Measurements from ENCODE around the gene IGFBP2. TPM values are rescaled to one million over a fixed set of nuclear protein-coding genes. Genes with fewer than 3 reads are reported as not detected.

IGFBP2 gene
- total and polyA plus RNA-seq, 9 of the 15 experiments (the other 6 are each of a cell fraction or from before 2014, with no cell fraction given), result 0.93 TPM; not detected in 8

DNA sequence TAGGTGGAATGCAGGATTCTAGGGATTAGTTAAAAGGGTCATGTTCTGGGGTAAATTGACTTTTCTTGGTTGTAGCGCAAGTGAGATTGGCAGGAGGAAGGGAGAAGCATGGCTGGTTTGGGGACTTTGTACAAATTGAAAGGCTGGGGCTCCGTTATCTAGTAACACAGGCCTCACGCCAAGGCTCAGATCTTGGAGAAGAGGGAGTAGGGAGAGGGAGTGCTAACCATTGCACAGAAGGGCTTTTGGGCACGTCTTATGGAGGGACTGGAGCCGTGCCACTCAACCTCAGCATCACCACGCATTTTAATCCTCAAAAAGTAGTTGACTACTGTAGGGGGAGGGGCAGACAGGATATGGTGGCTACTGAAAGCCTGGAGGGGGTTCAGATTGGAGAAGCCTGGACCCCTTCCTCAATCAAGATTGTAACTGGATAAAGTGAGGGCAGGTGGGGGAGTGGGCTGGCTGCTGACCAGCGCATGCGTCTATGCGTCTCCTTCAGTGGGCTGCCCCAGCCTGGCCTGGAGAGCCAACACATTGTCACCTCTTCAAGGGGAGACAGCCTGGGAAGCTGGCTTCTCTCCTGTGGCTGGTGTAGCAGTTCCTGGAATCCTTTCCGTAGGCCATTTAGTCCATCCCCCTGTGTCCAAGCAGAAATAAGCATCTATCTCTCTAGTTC, 47.9 kb downstream of the IGFBP2 start:
- no peaks in the 10 kb centered on the region for H4K20me1 ChIP-seq (replicated peaks; ENCODE audit: control insufficient read depth, insufficient read depth, low read length)
- H3K27me3 ChIP-seq (ENCODE audit: control insufficient read depth in 2 of 2, insufficient read depth in 2 of 2, low read length in 2 of 2), result peaks cover 0 to 2% of the 10 kb centered on the region in 2 experiments; a peak in 1 of 5 replicates
- H3K79me2 ChIP-seq (ENCODE audit: control insufficient read depth, insufficient read depth, low read length), result no peaks in the 10 kb centered on the region
- no peak for FAIRE-seq
- H3K4me3 ChIP-seq, result no peak overlapping the region
- no peaks in the 10 kb centered on the region for H3K9me3 ChIP-seq (replicated peaks; ENCODE audit: control insufficient read depth, insufficient read depth, low read depth, low read length)
- no peak overlapping the region for H3K9ac ChIP-seq (ENCODE audit: insufficient read depth in 1 of 2, low read depth in 2 of 2, low read length in 2 of 2)
- no peak overlapping the region for H3K27ac ChIP-seq (ENCODE audit: extremely low read depth, low read depth, low read length)
- no peaks in the 10 kb centered on the region for H3K9me1 ChIP-seq (ENCODE audit: control insufficient read depth, insufficient read depth, low read length)
- intact Hi-C loops (cut with micrococcal nuclease), result loop anchor here (5.0 kb wide), 3 partner anchors 486 to 1031 kb away; no protein-coding TSS in a partner anchor
- H3K4me2 ChIP-seq (ENCODE audit: insufficient read depth, low read length), result no peak overlapping the region
- DNase-seq (ENCODE audit: extremely low read depth in 1 of 4, low spot score in 3 of 4), result no peak
- ChIA-PET CTCF (ENCODE audit: low intra/inter-chr PET ratio) (interaction anchor here (0.6 to 1.0 kb wide), 2 partner anchors 14 to 830 kb away, joined by 3 to 4 read pairs; no protein-coding TSS in a partner anchor), POLR2A (interaction anchor here (0.6 kb wide), 1 partner anchor 357 kb away, joined by 3 read pairs; no protein-coding TSS in a partner anchor)
- BruUV-seq (replicated peaks), result no TSS peak
- in situ Hi-C loops (cut with MboI), result loop anchor here (5.0 to 25.0 kb wide), 3 partner anchors 486 to 1031 kb away; no protein-coding TSS in a partner anchor
- peaks cover 17% of the 10 kb centered on the region in 2 experiments for H3K4me1 ChIP-seq (replicated peaks in 1 of 2; ENCODE audit: control insufficient read depth in 2 of 2, insufficient read depth in 2 of 2, low read length in 2 of 2)
- no peak for ATAC-seq
- 45% methylated on average over 10 of the region's 10 CpGs for WGBS (ENCODE audit: insufficient coverage, low coverage, missing lambda C conversion rate)
- H3K36me3 ChIP-seq (ENCODE audit: control insufficient read depth, insufficient read depth, low read length), result no peaks in the 10 kb centered on the region
- H2AFZ ChIP-seq (ENCODE audit: low read depth, low read length), result peak overlapping the region; percentile 55; the same call in 1 of the 2 replicates
- TF ChIP-seq EP400 (IDR thresholded peaks at IDR 0.05), result no peak
- TF ChIP-seq TCF3 (CRISPR knock-in tag; IDR thresholded peaks at IDR 0.05), result 0 out of 2 replicates have a peak, but pooled peaks have one; percentile 42
- TF ChIP-seq RBM39 (optimal IDR thresholded peaks at IDR 0.05; ENCODE audit: low read depth, low read length), result no peak
- TF ChIP-seq FOXA3 (CRISPR knock-in tag; conservative IDR thresholded peaks at IDR 0.05 in 1 of 2, IDR thresholded peaks at IDR 0.05 in 1 of 2), result no peak
- TF ChIP-seq PHTF2 (CRISPR knock-in tag; IDR thresholded peaks at IDR 0.05), result no peak
- peak; percentile 11; the same call in 1 of the 2 replicates for TF ChIP-seq ZNF589 (CRISPR knock-in tag; IDR thresholded peaks at IDR 0.05; ENCODE audit: low read depth)
- no peak for TF ChIP-seq KLF13 (tag; IDR thresholded peaks at IDR 0.05; ENCODE audit: borderline replicate concordance, low read depth)
- no peak for TF ChIP-seq KDM5B (IDR thresholded peaks at IDR 0.05; ENCODE audit: insufficient replicate concordance, low read depth, low read length)
- no peak for TF ChIP-seq HDAC6 (IDR thresholded peaks at IDR 0.05; ENCODE audit: low read depth, low read length)
- no peak for TF ChIP-seq JUND (IDR thresholded peaks at IDR 0.05; ENCODE audit: borderline replicate concordance, low read depth, low read length)
- TF ChIP-seq JUND (tag; IDR thresholded peaks at IDR 0.05; ENCODE audit: borderline replicate concordance, low read depth, low read length), result no peak
- TF ChIP-seq ZNF41 (CRISPR knock-in tag; conservative IDR thresholded peaks at IDR 0.05), result no peak
- TF ChIP-seq ZSCAN32 (CRISPR knock-in tag; IDR thresholded peaks at IDR 0.05), result no peak
- TF ChIP-seq NELFE (IDR thresholded peaks at IDR 0.05; ENCODE audit: insufficient read depth, insufficient read length), result no peak
- no peak for TF ChIP-seq ZKSCAN8 (CRISPR knock-in tag; IDR thresholded peaks at IDR 0.05)
- TF ChIP-seq ZNF134 (CRISPR knock-in tag; conservative IDR thresholded peaks at IDR 0.05), result no peak
- no peak for TF ChIP-seq BHLHE40 (IDR thresholded peaks at IDR 0.05; ENCODE audit: low read length)
- TF ChIP-seq, protein P1, sequence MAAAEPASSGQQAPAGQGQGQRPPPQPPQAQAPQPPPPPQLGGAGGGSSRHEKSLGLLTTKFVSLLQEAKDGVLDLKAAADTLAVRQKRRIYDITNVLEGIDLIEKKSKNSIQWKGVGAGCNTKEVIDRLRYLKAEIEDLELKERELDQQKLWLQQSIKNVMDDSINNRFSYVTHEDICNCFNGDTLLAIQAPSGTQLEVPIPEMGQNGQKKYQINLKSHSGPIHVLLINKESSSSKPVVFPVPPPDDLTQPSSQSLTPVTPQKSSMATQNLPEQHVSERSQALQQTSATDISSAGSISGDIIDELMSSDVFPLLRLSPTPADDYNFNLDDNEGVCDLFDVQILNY (CRISPR knock-in tag; IDR thresholded peaks at IDR 0.05), result no peak
